ENCODE data around the gene DGKK. TPM values are rescaled to one million over a fixed set of nuclear protein-coding genes. Genes with fewer than 3 reads are reported as not detected.
A peak's percentile ranks its signal among the peaks of the same experiment; 100 is the strongest.

DGKK gene
- total RNA-seq, 1 donor from 2014 or later, result 0.05 TPM

DNA sequence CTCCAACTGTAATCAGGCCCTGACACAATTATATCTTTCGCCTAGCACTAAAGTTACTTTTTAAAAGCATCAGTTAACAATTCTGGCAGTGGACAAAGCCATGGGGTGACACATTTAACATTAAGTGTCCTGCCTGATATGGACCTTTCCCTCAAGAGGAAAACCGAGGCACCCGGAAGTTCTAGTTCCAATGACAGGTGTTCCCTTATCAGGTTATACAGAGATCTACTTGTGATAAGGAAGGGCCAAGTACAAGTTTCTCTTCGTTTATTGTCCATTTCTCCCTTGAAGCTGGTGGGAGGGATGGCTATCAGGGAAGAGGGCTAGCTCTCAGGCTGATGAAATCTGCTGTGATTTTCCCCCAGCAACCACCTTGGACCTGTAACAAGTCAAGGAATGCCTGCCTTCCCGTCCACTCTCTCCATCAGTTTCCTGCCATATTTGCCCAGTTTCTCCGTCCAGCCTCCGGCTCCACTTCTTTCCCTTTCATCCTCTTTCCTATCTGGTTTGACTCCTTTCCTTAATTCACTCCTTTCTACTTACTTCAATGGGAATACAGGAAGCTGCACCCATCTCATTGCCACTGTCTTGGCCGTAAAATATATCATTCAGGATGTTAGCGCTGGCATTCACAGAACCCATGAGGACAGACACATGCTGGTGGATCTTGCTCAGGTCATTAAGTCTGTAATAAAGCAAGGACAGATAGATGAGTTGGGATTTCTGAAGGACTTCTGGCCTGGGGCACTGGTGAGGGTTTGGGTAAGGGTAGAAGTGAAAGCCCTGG, 95.0 kb downstream of the DGKK start:
- H3K27me3 ChIP-seq (ENCODE audit: insufficient read depth, low read length), result no peaks in the 10 kb centered on the region
- no peaks in the 10 kb centered on the region for H3K36me3 Mint-ChIP-seq (ENCODE audit: low read depth, unreplicated experiment)

DNA sequence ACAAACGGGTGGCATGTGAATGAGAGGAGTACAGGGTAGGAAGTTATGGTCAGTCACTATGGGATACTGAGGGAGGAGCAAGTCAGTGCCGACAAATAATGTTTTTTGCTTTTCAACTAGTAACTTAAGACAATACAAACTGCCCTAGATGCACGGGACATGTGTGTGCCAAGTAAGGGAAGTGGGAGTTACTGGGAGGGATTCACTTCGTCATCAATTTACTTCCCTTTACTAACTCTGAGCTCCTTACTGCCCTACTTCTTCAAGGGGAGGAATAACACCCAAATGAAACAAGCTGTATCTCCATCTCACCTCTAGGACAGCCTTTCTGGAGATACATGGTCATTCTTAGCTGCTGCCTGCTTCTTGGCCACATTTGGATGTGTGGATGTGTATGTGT, 97.7 kb downstream of the DGKK start:
- no peaks in the 10 kb centered on the region for H3K4me1 ChIP-seq (ENCODE audit: insufficient read depth, low read length)
- no peaks in the 10 kb centered on the region for H3K79me2 ChIP-seq (ENCODE audit: insufficient read depth, low read length)
- no peaks in the 10 kb centered on the region for H3K9me3 ChIP-seq (ENCODE audit: insufficient read depth, low read depth, low read length)
- Mint-ChIP-seq H3K4me1 (ENCODE audit: low read depth, unreplicated experiment) (no peaks in the 10 kb centered on the region), H3K36me3 (ENCODE audit: low read depth, unreplicated experiment) (no peaks in the 10 kb centered on the region), H3K4me3 (ENCODE audit: unreplicated experiment) (no peak overlapping the region), H3K27ac (ENCODE audit: unreplicated experiment) (no peak overlapping the region), H3K27me3 (ENCODE audit: low read depth, unreplicated experiment) (peaks cover 2% of the 10 kb centered on the region), H3K9me3 (ENCODE audit: unreplicated experiment) (peaks cover 2% of the 10 kb centered on the region)
- H4K20me1 ChIP-seq (ENCODE audit: insufficient read depth, low read length), result no peaks in the 10 kb centered on the region
- no peak overlapping the region for H3K9ac ChIP-seq (ENCODE audit: low read length)
- H3K27me3 ChIP-seq (ENCODE audit: insufficient read depth, low read length), result no peaks in the 10 kb centered on the region
- no peak overlapping the region for H3K27ac ChIP-seq (ENCODE audit: low read depth, low read length)
- FAIRE-seq (peak; percentile 59), DNase-seq (ENCODE audit: low read depth) (no peak)
- H2AFZ ChIP-seq (ENCODE audit: low read depth, low read length), result no peak overlapping the region
- no peak overlapping the region for H3K4me3 ChIP-seq (ENCODE audit: insufficient read depth, low read depth, low read length)
- no peaks in the 10 kb centered on the region for H3K36me3 ChIP-seq (ENCODE audit: insufficient read depth, low read length)
- TF ChIP-seq, protein P1, sequence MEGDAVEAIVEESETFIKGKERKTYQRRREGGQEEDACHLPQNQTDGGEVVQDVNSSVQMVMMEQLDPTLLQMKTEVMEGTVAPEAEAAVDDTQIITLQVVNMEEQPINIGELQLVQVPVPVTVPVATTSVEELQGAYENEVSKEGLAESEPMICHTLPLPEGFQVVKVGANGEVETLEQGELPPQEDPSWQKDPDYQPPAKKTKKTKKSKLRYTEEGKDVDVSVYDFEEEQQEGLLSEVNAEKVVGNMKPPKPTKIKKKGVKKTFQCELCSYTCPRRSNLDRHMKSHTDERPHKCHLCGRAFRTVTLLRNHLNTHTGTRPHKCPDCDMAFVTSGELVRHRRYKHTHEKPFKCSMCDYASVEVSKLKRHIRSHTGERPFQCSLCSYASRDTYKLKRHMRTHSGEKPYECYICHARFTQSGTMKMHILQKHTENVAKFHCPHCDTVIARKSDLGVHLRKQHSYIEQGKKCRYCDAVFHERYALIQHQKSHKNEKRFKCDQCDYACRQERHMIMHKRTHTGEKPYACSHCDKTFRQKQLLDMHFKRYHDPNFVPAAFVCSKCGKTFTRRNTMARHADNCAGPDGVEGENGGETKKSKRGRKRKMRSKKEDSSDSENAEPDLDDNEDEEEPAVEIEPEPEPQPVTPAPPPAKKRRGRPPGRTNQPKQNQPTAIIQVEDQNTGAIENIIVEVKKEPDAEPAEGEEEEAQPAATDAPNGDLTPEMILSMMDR (IDR thresholded peaks at IDR 0.05; ENCODE audit: insufficient read depth, low read depth, low read length), result no peak
- TF ChIP-seq EZH2 (IDR thresholded peaks at IDR 0.05; ENCODE audit: insufficient read depth, low read length), result no peak
- no peak overlapping the region for H3K4me2 ChIP-seq (ENCODE audit: low read length)

More for the DNA sequence above, 95.0 kb downstream of the DGKK start:
- H4K20me1 ChIP-seq (ENCODE audit: insufficient read depth, low read length), result no peaks in the 10 kb centered on the region
- FAIRE-seq (peak; percentile 77), DNase-seq (ENCODE audit: low read depth) (no peak)
- H2AFZ ChIP-seq (ENCODE audit: low read depth, low read length), result no peak overlapping the region
- Mint-ChIP-seq H3K9me3 (ENCODE audit: unreplicated experiment) (peaks cover 2% of the 10 kb centered on the region), H3K4me3 (ENCODE audit: unreplicated experiment) (no peak overlapping the region), H3K4me1 (ENCODE audit: low read depth, unreplicated experiment) (no peaks in the 10 kb centered on the region), H3K27ac (ENCODE audit: unreplicated experiment) (no peak overlapping the region), H3K27me3 (ENCODE audit: low read depth, unreplicated experiment) (no peaks in the 10 kb centered on the region)
- H3K27ac ChIP-seq (ENCODE audit: low read depth, low read length), result no peak overlapping the region
- TF ChIP-seq, protein P1 (IDR thresholded peaks at IDR 0.05; ENCODE audit: insufficient read depth, low read depth, low read length), result no peak
- TF ChIP-seq EZH2 (IDR thresholded peaks at IDR 0.05; ENCODE audit: insufficient read depth, low read length), result no peak
- H3K4me1 ChIP-seq (ENCODE audit: insufficient read depth, low read length), result no peaks in the 10 kb centered on the region
- no peaks in the 10 kb centered on the region for H3K79me2 ChIP-seq (ENCODE audit: insufficient read depth, low read length)
- H3K9me3 ChIP-seq (ENCODE audit: insufficient read depth, low read depth, low read length), result no peaks in the 10 kb centered on the region
- no peak overlapping the region for H3K9ac ChIP-seq (ENCODE audit: low read length)
- no peaks in the 10 kb centered on the region for H3K36me3 ChIP-seq (ENCODE audit: insufficient read depth, low read length)
- H3K4me3 ChIP-seq (ENCODE audit: insufficient read depth, low read depth, low read length), result no peak overlapping the region
- no peak overlapping the region for H3K4me2 ChIP-seq (ENCODE audit: low read length)

DNA sequence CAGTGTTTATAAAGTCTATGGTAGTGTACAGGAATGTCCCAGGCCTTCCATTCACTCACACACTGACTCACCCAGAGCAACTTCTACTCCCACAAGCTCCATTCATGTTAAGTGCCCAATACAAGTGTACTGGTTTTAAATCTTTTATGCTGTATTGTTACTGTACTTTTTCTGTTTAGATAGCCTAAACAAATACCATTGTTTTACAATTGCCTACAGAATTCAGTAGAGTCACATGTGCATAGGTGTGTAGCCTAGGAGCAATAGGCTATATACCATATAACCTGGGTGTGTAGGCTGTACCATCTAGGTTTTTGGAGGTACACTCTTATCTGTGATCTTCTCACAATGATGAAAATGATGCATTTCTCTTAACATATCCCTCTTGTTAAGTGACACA, 126.7 kb downstream of the DGKK start:
- TF ChIP-seq, protein P1 (IDR thresholded peaks at IDR 0.05; ENCODE audit: insufficient read depth, low read depth, low read length), result no peak
- no peak for TF ChIP-seq EZH2 (IDR thresholded peaks at IDR 0.05; ENCODE audit: insufficient read depth, low read length)
- no peaks in the 10 kb centered on the region for H3K9me3 Mint-ChIP-seq (ENCODE audit: unreplicated experiment)
- no peak overlapping the region for H3K27ac ChIP-seq (ENCODE audit: low read depth, low read length)
- H2AFZ ChIP-seq (ENCODE audit: low read depth, low read length), result no peak overlapping the region
- H4K20me1 ChIP-seq (ENCODE audit: insufficient read depth, low read length), result no peaks in the 10 kb centered on the region
- H3K4me1 ChIP-seq (ENCODE audit: insufficient read depth, low read length), result no peaks in the 10 kb centered on the region
- no peak overlapping the region for H3K4me2 ChIP-seq (ENCODE audit: low read length)
- FAIRE-seq, result no peak
- no peaks in the 10 kb centered on the region for H3K9me3 ChIP-seq (ENCODE audit: insufficient read depth, low read depth, low read length)
- H3K36me3 ChIP-seq (ENCODE audit: insufficient read depth, low read length), result no peaks in the 10 kb centered on the region
- H3K4me1 Mint-ChIP-seq (ENCODE audit: low read depth, unreplicated experiment), result no peaks in the 10 kb centered on the region
- no peaks in the 10 kb centered on the region for H3K79me2 ChIP-seq (ENCODE audit: insufficient read depth, low read length)
- H3K9ac ChIP-seq (ENCODE audit: low read length), result no peak overlapping the region
- H3K4me3 ChIP-seq (ENCODE audit: insufficient read depth, low read depth, low read length), result no peak overlapping the region
- peaks cover 5% of the 10 kb centered on the region for H3K27me3 Mint-ChIP-seq (ENCODE audit: low read depth, unreplicated experiment)
- H3K4me3 Mint-ChIP-seq (ENCODE audit: unreplicated experiment), result no peak overlapping the region
- no peaks in the 10 kb centered on the region for H3K27me3 ChIP-seq (ENCODE audit: insufficient read depth, low read length)
- no peaks in the 10 kb centered on the region for H3K36me3 Mint-ChIP-seq (ENCODE audit: low read depth, unreplicated experiment)
- no peak overlapping the region for H3K27ac Mint-ChIP-seq (ENCODE audit: unreplicated experiment)
- no peak for DNase-seq (ENCODE audit: low read depth)

Measured in astrocyte (in vitro differentiated cells and primary cell).